ENCODE measurements around the gene NBL1.
"Not testable (repeated sequence)": the region's sequence is repeated elsewhere in the genome, so short reads cannot be mapped to it uniquely, and the experiment has no call there.

Gene NBL1

GRCh38 chr1:19625291-19625937 lies 18.7 kb upstream of the NBL1 start:
- DNase-seq (ENCODE audit: insufficient read length) (no peak), FAIRE-seq (no peak)
- TF ChIP-seq TAF1 (IDR thresholded peaks at IDR 0.05; ENCODE audit: borderline replicate concordance, low read depth, low read length) = no peak
- TF ChIP-seq POLR2A (IDR thresholded peaks at IDR 0.05; ENCODE audit: low read depth, low read length) = no peak
- TF ChIP-seq POLR2AphosphoS5 (IDR thresholded peaks at IDR 0.05; ENCODE audit: low read depth, low read length) = no peak

GRCh38 chr1:19628879-19629278 lies 15.2 kb upstream of the NBL1 start:
- no peak for TF ChIP-seq POLR2AphosphoS5 (IDR thresholded peaks at IDR 0.05; ENCODE audit: low read depth, low read length)
- TF ChIP-seq POLR2A (IDR thresholded peaks at IDR 0.05; ENCODE audit: low read depth, low read length) = no peak
- TF ChIP-seq TAF1 (IDR thresholded peaks at IDR 0.05; ENCODE audit: borderline replicate concordance, low read depth, low read length) = no peak
- no peak for DNase-seq (ENCODE audit: insufficient read length)
- no peak for FAIRE-seq

GRCh38 chr1:19629357-19629756 lies 14.8 kb upstream of the NBL1 start:
- FAIRE-seq (no peak), DNase-seq (ENCODE audit: insufficient read length) (no peak)
- TF ChIP-seq POLR2AphosphoS5 (IDR thresholded peaks at IDR 0.05; ENCODE audit: low read depth, low read length) (no peak), TAF1 (IDR thresholded peaks at IDR 0.05; ENCODE audit: borderline replicate concordance, low read depth, low read length) (no peak), POLR2A (IDR thresholded peaks at IDR 0.05; ENCODE audit: low read depth, low read length) (no peak)

GRCh38 chr1:19630192-19630591 lies 13.9 kb upstream of the NBL1 start:
- not testable (repeated sequence) for FAIRE-seq; DNase-seq (ENCODE audit: insufficient read length)

- no peak for FAIRE-seq
- no peak for DNase-seq (ENCODE audit: insufficient read length)
- TF ChIP-seq TAF1 (IDR thresholded peaks at IDR 0.05; ENCODE audit: borderline replicate concordance, low read depth, low read length) = no peak
- no peak for TF ChIP-seq POLR2AphosphoS5 (IDR thresholded peaks at IDR 0.05; ENCODE audit: low read depth, low read length)
- no peak for TF ChIP-seq POLR2A (IDR thresholded peaks at IDR 0.05; ENCODE audit: low read depth, low read length)
Measured at GRCh38 chr1:19630720-19631395, 13.3 kb upstream of the NBL1 start.

- TF ChIP-seq POLR2AphosphoS5 (IDR thresholded peaks at IDR 0.05; ENCODE audit: low read depth, low read length) = no peak
- no peak for DNase-seq (ENCODE audit: insufficient read length)
- FAIRE-seq = no peak
Measured at GRCh38 chr1:19632211-19632610, 11.9 kb upstream of the NBL1 start.

- no peak for FAIRE-seq
- no peak for TF ChIP-seq TAF1 (IDR thresholded peaks at IDR 0.05; ENCODE audit: borderline replicate concordance, low read depth, low read length)
- no peak for TF ChIP-seq POLR2A (IDR thresholded peaks at IDR 0.05; ENCODE audit: low read depth, low read length)
- TF ChIP-seq POLR2AphosphoS5 (IDR thresholded peaks at IDR 0.05; ENCODE audit: low read depth, low read length) = no peak
- no peak for DNase-seq (ENCODE audit: insufficient read length)
Measured at GRCh38 chr1:19633106-19633505, 11.0 kb upstream of the NBL1 start.

- FAIRE-seq; DNase-seq (ENCODE audit: insufficient read length): not testable (repeated sequence)
Measured at GRCh38 chr1:19635064-19635463, 9.0 kb upstream of the NBL1 start.

- FAIRE-seq (no peak), DNase-seq (ENCODE audit: insufficient read length) (no peak)
- TF ChIP-seq TAF1 (IDR thresholded peaks at IDR 0.05; ENCODE audit: borderline replicate concordance, low read depth, low read length) (no peak), POLR2AphosphoS5 (IDR thresholded peaks at IDR 0.05; ENCODE audit: low read depth, low read length) (no peak), POLR2A (IDR thresholded peaks at IDR 0.05; ENCODE audit: low read depth, low read length) (no peak)
Measured at GRCh38 chr1:19635646-19636045, 8.5 kb upstream of the NBL1 start.

GRCh38 chr1:19636065-19636464 lies 8.0 kb upstream of the NBL1 start:
- TF ChIP-seq POLR2A (IDR thresholded peaks at IDR 0.05; ENCODE audit: low read depth, low read length) (no peak), POLR2AphosphoS5 (IDR thresholded peaks at IDR 0.05; ENCODE audit: low read depth, low read length) (no peak), TAF1 (IDR thresholded peaks at IDR 0.05; ENCODE audit: borderline replicate concordance, low read depth, low read length) (no peak)
- FAIRE-seq = no peak
- DNase-seq (ENCODE audit: insufficient read length) = no peak

GRCh38 chr1:19636749-19637148 lies 7.4 kb upstream of the NBL1 start:
- DNase-seq (ENCODE audit: insufficient read length); FAIRE-seq: not testable (repeated sequence)

- TF ChIP-seq TAF1 (IDR thresholded peaks at IDR 0.05; ENCODE audit: borderline replicate concordance, low read depth, low read length) (no peak), POLR2AphosphoS5 (IDR thresholded peaks at IDR 0.05; ENCODE audit: low read depth, low read length) (no peak), POLR2A (IDR thresholded peaks at IDR 0.05; ENCODE audit: low read depth, low read length) (no peak)
- no peak for FAIRE-seq
- no peak for DNase-seq (ENCODE audit: insufficient read length)
Measured at GRCh38 chr1:19637606-19638005, 6.5 kb upstream of the NBL1 start.

GRCh38 chr1:19639228-19639627 lies 4.9 kb upstream of the NBL1 start:
- FAIRE-seq; DNase-seq (ENCODE audit: insufficient read length): not testable (repeated sequence)
